Cardiac septum (tissue), 1 donor: Measurements from ENCODE around the gene RALGAPA1. TPM values are rescaled to one million over a fixed set of nuclear protein-coding genes. Genes with fewer than 3 reads are reported as not detected.
"Not testable (repeated sequence)": the region's sequence is repeated elsewhere in the genome, so short reads cannot be mapped to it uniquely, and the experiment has no call there.

Experiments used
- DNase-seq: peaks from one replicate; pipeline ENCODE4 v3.0.0-alpha.2; 2020; ENCODE audit warnings: low spot score
- intact Hi-C: fragments of 100-400 bp; cut with DNase I; formaldehyde crosslinking; loops from one replicate; pipeline ENCODE4 v1.14.0; 2022
- total RNA-seq: library from RNA; stranded (reverse); fragmentation: NEBNext Ultra II Directional; extraction: Animal tissue kit (Norgen Biotek cat#: 25700); gene quantifications from one replicate; pipeline ENCODE4 v1.2.1, GENCODE V29; 2021
- donor health status: DM: no; HTN: no; CAD: no.

RALGAPA1 gene
- total RNA-seq, 1 donor from 2014 or later = 45.1 TPM

GRCh38 chr14:35824446-35825165 lies 15.5 kb upstream of the RALGAPA1 start:
- DNase-seq, intact Hi-C loops: not testable (repeated sequence)

GRCh38 chr14:35822501-35822900 lies 13.4 kb upstream of the RALGAPA1 start:
- intact Hi-C loops = no loop called here
- DNase-seq = no peak

GRCh38 chr14:35821564-35822411 lies 12.7 kb upstream of the RALGAPA1 start:
- no peak for DNase-seq
- intact Hi-C loops = no loop called here

- intact Hi-C loops = no loop called here
- DNase-seq = no peak
These were observed 10.8 kb upstream of the RALGAPA1 start for GRCh38 chr14:35819591-35820540.

GRCh38 chr14:35818346-35819115 lies 9.4 kb upstream of the RALGAPA1 start:
- intact Hi-C loops = no loop called here
- no peak for DNase-seq

- intact Hi-C loops = no loop called here
- no peak for DNase-seq
These were observed 5.4 kb upstream of the RALGAPA1 start for GRCh38 chr14:35814371-35815005.

GRCh38 chr14:35810963-35811362 lies 1.9 kb upstream of the RALGAPA1 start:
- no peak for DNase-seq
- intact Hi-C loops = no loop called here

- intact Hi-C loops = no loop called here
These were observed 502 bp upstream of the RALGAPA1 start for GRCh38 chr14:35809597-35809996.

GRCh38 chr14:35808076-35808637 lies 938 bp downstream of the RALGAPA1 start:
- DNase-seq = no peak
- intact Hi-C loops = no loop called here

More at GRCh38 chr14:35809597-35809996, 502 bp upstream of the RALGAPA1 start:
- no peak for DNase-seq

GRCh38 chr14:35807131-35807961 lies 1.7 kb downstream of the RALGAPA1 start:
- intact Hi-C loops = no loop called here
- no peak for DNase-seq

- intact Hi-C loops = no loop called here
These were observed 2.8 kb downstream of the RALGAPA1 start for GRCh38 chr14:35806006-35806907.

GRCh38 chr14:35797796-35798195 lies 11.3 kb downstream of the RALGAPA1 start:
- intact Hi-C loops = no loop called here
- no peak for DNase-seq

More at GRCh38 chr14:35806006-35806907, 2.8 kb downstream of the RALGAPA1 start:
- no peak for DNase-seq

- DNase-seq = no peak
- intact Hi-C loops = no loop called here
These were observed 19.4 kb downstream of the RALGAPA1 start for GRCh38 chr14:35789651-35790050.

- DNase-seq = no peak
- intact Hi-C loops = no loop called here
These were observed 22.2 kb downstream of the RALGAPA1 start for GRCh38 chr14:35786856-35787255.

- DNase-seq = no peak
These were observed 25.4 kb downstream of the RALGAPA1 start for GRCh38 chr14:35783699-35784098.

GRCh38 chr14:35779368-35779767 lies 29.7 kb downstream of the RALGAPA1 start:
- DNase-seq = no peak
- intact Hi-C loops = no loop called here

More at GRCh38 chr14:35783699-35784098, 25.4 kb downstream of the RALGAPA1 start:
- intact Hi-C loops = no loop called here
